Regular cardiac myocyte (primary cell): Measurements from ENCODE around the gene MKRN2OS. TPM values are rescaled to one million over a fixed set of nuclear protein-coding genes. Genes with fewer than 3 reads are reported as not detected.

Source experiments
- total RNA-seq: library from RNA; depleted of rRNA; stranded (reverse); fragments of >200 nt; gene quantifications from 2 replicates; pipeline ENCODE4 v1.2.3, GENCODE V29; 2014

Gene MKRN2OS, protein sequence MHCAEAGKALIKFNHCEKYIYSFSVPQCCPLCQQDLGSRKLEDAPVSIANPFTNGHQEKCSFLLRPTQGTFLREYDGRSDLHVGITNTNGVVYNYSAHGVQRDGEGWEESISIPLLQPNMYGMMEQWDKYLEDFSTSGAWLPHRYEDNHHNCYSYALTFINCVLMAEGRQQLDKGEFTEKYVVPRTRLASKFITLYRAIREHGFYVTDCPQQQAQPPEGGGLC
- not detected in 2 replicates for total RNA-seq

DNA sequence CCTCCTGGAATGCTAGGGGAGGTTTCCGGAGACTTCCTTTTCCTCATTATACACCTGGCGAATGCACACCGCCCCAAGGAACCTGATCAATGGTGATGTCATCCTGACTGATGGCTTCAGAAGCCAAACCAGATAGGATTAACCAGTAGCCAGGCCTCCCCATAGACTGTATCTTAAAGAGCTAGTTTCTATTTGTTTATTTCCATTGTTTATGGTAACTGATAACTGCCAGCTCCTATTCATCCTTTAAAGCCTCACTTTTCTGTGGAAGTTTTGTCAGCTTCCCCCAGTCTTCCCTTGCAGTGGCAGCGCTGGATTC lies at the start of gene MKRN2OS:
TSS of gene MKRN2OS (minus strand) at position 27 of the 319 bp plus-strand sequence. CDS start 35 bp downstream, outside the sequence.

DNA sequence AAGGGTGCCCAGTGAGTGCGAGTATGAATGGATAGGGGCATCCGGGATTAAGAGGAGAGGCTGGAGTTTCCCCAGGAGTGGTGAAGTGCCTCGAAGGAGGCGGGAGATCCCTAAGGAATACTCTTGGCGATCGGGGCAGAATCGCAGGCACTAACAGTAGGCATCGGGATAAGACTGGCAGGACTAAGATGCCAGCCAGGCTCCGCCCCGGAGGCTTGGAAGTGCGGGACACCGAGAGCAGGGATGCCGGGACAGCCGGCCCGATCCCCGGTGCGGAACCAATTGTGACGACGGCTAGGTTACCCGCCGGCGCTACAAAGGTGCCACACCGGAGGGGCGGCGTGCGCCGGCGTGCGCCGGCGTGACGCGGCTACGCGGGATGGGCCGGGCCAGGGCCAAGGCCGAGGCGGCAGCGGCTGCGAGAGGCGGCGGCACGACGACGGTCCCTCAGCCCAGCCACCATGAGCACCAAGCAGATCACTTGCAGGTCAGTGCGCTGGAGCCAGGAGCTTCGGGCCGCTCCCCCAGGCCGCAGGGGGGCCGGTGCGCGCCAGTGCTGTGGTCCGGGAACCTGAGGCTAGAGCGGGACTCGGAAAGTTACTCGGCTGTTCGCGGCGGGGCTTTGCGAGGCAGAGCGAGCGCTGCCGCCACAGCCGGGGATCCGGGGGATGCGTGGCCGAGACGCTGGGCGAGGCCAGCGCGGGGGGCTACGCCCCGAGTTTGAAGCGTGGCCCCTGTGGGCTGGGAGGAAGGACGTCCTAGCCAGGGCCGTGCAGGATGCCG lies 11.6 kb upstream of the MKRN2OS start, which contains the start of gene MKRN2:
TSS of gene MKRN2 (plus strand) at position 398 of the 783 bp plus-strand sequence. CDS start at position 462, 64 bp downstream.

Other genes starting within 250 kb of the MKRN2OS start
- 14.1 and 17.8 TPM in 2 replicates for gene TSEN2, start 61.0 kb downstream of the MKRN2OS start, total RNA-seq
- 43.3 and 43.7 TPM in 2 replicates for gene MKRN2, start 11.6 kb upstream of the MKRN2OS start, total RNA-seq
- gene RAF1, start 118.6 kb upstream of the MKRN2OS start, total RNA-seq: 78.4 and 81.2 TPM in 2 replicates
- not detected in 2 replicates for gene TMEM40, start 213.8 kb upstream of the MKRN2OS start, total RNA-seq